Keratinocyte (primary cell): Measurements from ENCODE around the gene ARMC9.

ENCODE experiments used
- EZH2 ChIP-seq: IDR thresholded peaks from one replicate; pipeline ENCODE4 v1.6.1; 2012; ENCODE audit warnings: inconsistent platforms, mild to moderate bottlenecking, low read length, moderate library complexity
- TF ChIP-seq, protein P1 (sequence below), 3 experiments: IDR thresholded peaks in 1 of 3; conservative IDR thresholded peaks in 1 of 3; optimal IDR thresholded peaks in 1 of 3; 2 replicates in 2 of 3; 3 replicates in 1 of 3; pipeline versions ENCODE3 to v1.5.1; 2011; ENCODE audit warnings: low read length in 3 of 3, mild to moderate bottlenecking in 3 of 3, moderate library complexity in 2 of 3, control low read depth in 1 of 3, inconsistent platforms in 1 of 3; ENCODE audit not compliant: insufficient read depth in 2 of 3; ENCODE audit errors: extremely low read depth in 1 of 3

GRCh38 chr2:231174211-231174651, 24.2 kb upstream of the ARMC9 start:
- TF ChIP-seq, protein P1, sequence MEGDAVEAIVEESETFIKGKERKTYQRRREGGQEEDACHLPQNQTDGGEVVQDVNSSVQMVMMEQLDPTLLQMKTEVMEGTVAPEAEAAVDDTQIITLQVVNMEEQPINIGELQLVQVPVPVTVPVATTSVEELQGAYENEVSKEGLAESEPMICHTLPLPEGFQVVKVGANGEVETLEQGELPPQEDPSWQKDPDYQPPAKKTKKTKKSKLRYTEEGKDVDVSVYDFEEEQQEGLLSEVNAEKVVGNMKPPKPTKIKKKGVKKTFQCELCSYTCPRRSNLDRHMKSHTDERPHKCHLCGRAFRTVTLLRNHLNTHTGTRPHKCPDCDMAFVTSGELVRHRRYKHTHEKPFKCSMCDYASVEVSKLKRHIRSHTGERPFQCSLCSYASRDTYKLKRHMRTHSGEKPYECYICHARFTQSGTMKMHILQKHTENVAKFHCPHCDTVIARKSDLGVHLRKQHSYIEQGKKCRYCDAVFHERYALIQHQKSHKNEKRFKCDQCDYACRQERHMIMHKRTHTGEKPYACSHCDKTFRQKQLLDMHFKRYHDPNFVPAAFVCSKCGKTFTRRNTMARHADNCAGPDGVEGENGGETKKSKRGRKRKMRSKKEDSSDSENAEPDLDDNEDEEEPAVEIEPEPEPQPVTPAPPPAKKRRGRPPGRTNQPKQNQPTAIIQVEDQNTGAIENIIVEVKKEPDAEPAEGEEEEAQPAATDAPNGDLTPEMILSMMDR (optimal IDR thresholded peaks at IDR 0.05 in 1 of 3, IDR thresholded peaks at IDR 0.05 in 1 of 3, conservative IDR thresholded peaks at IDR 0.05 in 1 of 3; ENCODE audit: extremely low read depth in 1 of 3, insufficient read depth in 2 of 3, low read length in 3 of 3): no peak
- no peak for TF ChIP-seq EZH2
